Esophagus muscularis mucosa (tissue), 4 donors: ENCODE data around the gene PSMB7. TPM values are rescaled to one million over a fixed set of nuclear protein-coding genes. Genes with fewer than 3 reads are reported as not detected.

Experiments used
- DNase-seq: peaks from one replicate; pipeline ENCODE4 v3.0.0-alpha.2; 2017; ENCODE audit errors: extremely low spot score
- H3K27ac ChIP-seq, 4 donors: fragments of 200-600 bp; sonication (generic); replicated peaks in 1 of 4; 1 replicate in 3 of 4; 2 replicates in 1 of 4; pipeline ENCODE4 v1.5.1; 2016 to 2019; ENCODE audit warnings: mild to moderate bottlenecking in 1 of 4
- H3K27me3 ChIP-seq, 4 donors: fragments of 200-600 bp; sonication (generic); one replicate each; pipeline versions ENCODE4 v1.5.1 to v1.6.0; 2016 to 2019
- H3K36me3 ChIP-seq, 4 donors: fragments of 200-600 bp; sonication (generic); one replicate each; pipeline ENCODE4 v1.5.1; 2016 to 2019
- H3K4me1 ChIP-seq, 4 donors: fragments of 200-600 bp; sonication (generic); one replicate each; pipeline ENCODE4 v1.5.1; 2016 to 2019
- H3K4me3 ChIP-seq, 4 donors: fragments of 200-600 bp; sonication (generic); 1 replicate in 2 of 4; 2 replicates in 2 of 4; pipeline ENCODE4 v1.5.1; 2016 to 2019; ENCODE audit warnings: mild to moderate bottlenecking in 4 of 4, moderate library complexity in 1 of 4
- H3K9me3 ChIP-seq, 4 donors: fragments of 200-600 bp; sonication (generic); 1 replicate in 3 of 4; 2 replicates in 1 of 4; pipeline ENCODE4 v1.5.1; 2016 to 2019
- EP300 ChIP-seq: sonication (generic); formaldehyde crosslinking; IDR thresholded peaks from one replicate; pipeline ENCODE4 v1.6.1; 2017; ENCODE audit warnings: antibody characterized with exemption
- POLR2A ChIP-seq: fragments of 450-650 bp; IDR thresholded peaks from one replicate; pipeline ENCODE4 v1.6.1; 2017; ENCODE audit warnings: antibody characterized with exemption, moderate library complexity, mild to moderate bottlenecking, low read depth
- POLR2AphosphoS5 ChIP-seq, 2 donors: sonication (generic); formaldehyde crosslinking; IDR thresholded peaks; one replicate each; pipeline ENCODE4 v1.6.1; 2017; ENCODE audit warnings: antibody characterized with exemption in 2 of 2
- WGBS: methylation state at CpG from one replicate; pipeline ENCODE4 v1.1.5; 2018; 5-methylcytosine and 5-hydroxymethylcytosine counted together
- intact Hi-C: fragments of 100-400 bp; cut with DNase I; formaldehyde crosslinking; loops from one replicate; pipeline ENCODE4 v1.15.1; 2023
- total RNA-seq, 4 donors: library from RNA; depleted of rRNA; stranded (reverse); fragments of >200 nt; gene quantifications; one replicate each; pipeline versions ENCODE4 v1.1.0 to v1.2.1, GENCODE V29; 2016
- TF ChIP-seq, protein P1 (sequence below), 3 experiments: fragments of 200-600 bp in 2 of 3; fragments of 450-650 bp in 1 of 3; sonication (generic) in 2 of 3; IDR thresholded peaks; one replicate each; pipeline ENCODE4 v1.5.1; 2017 to 2019; ENCODE audit warnings: antibody characterized with exemption in 3 of 3, mild to moderate bottlenecking in 2 of 3, moderate library complexity in 1 of 3

PSMB7 gene
- total RNA-seq, 4 donors from 2014 or later: 105 to 124 (median 113) TPM

DNA sequence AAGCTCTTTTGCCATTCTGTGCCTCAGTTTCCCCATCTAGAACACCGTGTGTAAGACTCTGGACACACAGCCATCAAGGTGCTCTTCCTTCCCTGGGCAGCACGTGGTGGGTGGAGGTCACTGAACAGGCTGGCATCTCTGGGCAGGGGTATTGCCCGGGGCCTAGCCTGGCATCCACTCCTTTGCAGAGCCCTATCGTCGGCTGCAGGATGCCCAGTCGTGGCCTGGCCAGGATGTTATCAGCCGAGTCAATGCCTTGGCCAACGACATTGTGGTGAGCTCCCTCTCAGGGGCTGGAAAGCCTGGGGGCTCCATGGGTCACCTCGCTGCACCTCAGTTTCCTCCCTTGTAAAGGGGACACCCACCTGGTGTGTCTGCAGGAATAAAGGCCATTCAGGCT, 39.1 kb upstream of the PSMB7 start:
- no peak overlapping the region for H3K4me3 ChIP-seq
- H3K9me3 ChIP-seq: no peaks in the 10 kb centered on the region
- intact Hi-C loops: no loop called here
- peaks cover 0 to 66% (median 36%) of the 10 kb centered on the region in 4 donors for H3K27me3 ChIP-seq
- TF ChIP-seq, protein P1, sequence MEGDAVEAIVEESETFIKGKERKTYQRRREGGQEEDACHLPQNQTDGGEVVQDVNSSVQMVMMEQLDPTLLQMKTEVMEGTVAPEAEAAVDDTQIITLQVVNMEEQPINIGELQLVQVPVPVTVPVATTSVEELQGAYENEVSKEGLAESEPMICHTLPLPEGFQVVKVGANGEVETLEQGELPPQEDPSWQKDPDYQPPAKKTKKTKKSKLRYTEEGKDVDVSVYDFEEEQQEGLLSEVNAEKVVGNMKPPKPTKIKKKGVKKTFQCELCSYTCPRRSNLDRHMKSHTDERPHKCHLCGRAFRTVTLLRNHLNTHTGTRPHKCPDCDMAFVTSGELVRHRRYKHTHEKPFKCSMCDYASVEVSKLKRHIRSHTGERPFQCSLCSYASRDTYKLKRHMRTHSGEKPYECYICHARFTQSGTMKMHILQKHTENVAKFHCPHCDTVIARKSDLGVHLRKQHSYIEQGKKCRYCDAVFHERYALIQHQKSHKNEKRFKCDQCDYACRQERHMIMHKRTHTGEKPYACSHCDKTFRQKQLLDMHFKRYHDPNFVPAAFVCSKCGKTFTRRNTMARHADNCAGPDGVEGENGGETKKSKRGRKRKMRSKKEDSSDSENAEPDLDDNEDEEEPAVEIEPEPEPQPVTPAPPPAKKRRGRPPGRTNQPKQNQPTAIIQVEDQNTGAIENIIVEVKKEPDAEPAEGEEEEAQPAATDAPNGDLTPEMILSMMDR (IDR thresholded peaks at IDR 0.05): no peak
- TF ChIP-seq POLR2A (no peak), POLR2AphosphoS5 (IDR thresholded peaks at IDR 0.05) (no peak), EP300 (no peak)
- DNase-seq: no peak
- 55% methylated on average over 3 of the region's 9 CpGs for WGBS
- H3K36me3 ChIP-seq: no peaks in the 10 kb centered on the region
- H3K27ac ChIP-seq: no peak overlapping the region
- peaks cover 6 to 24% (median 20%) of the 10 kb centered on the region in 4 donors for H3K4me1 ChIP-seq

DNA sequence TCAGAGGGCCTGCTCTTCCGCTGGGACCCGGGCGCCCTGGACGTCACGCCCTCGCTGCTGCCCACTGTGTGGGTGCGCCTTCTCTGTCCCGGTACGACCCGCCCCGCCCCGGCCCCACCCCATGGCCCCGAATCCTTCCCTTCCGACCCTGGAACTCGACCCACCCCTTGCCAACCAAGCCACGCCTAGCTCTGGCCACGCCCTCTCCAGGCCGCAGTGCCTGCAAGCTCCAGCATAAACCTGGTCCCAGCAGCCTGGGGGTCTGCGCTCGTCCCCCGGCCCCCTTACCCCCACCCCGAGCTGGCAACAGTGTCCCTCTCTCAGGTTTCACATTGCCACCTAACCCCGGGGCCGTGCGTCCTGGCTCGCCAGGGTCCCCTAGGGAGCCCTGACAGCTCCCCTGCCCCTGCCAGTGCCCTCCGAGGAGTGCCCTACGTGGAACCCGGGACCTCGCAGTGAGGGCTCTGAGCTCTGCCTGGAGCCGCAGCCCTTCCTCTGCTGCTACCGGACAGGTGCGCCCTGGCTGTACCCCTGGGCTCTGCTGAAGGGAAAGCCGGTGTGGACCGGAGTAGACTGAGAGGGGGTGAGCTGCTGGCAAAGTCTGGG, 38.4 kb upstream of the PSMB7 start:
- peaks cover 6 to 24% (median 20%) of the 10 kb centered on the region in 4 donors for H3K4me1 ChIP-seq
- H3K9me3 ChIP-seq: no peaks in the 10 kb centered on the region
- H3K36me3 ChIP-seq: no peaks in the 10 kb centered on the region
- WGBS: 35% methylated on average over 18 of the region's 35 CpGs
- peak overlapping the region in 3 of 4 donors; percentile 14 to 27 (median 20) for H3K4me3 ChIP-seq
- TF ChIP-seq EP300 (no peak), POLR2AphosphoS5 (IDR thresholded peaks at IDR 0.05) (no peak), POLR2A (no peak)
- TF ChIP-seq, protein P1 (IDR thresholded peaks at IDR 0.05): no peak
- intact Hi-C loops: no loop called here
- no peak overlapping the region for H3K27ac ChIP-seq
- H3K27me3 ChIP-seq: peaks cover 0 to 71% (median 36%) of the 10 kb centered on the region in 4 donors
- DNase-seq: no peak

DNA sequence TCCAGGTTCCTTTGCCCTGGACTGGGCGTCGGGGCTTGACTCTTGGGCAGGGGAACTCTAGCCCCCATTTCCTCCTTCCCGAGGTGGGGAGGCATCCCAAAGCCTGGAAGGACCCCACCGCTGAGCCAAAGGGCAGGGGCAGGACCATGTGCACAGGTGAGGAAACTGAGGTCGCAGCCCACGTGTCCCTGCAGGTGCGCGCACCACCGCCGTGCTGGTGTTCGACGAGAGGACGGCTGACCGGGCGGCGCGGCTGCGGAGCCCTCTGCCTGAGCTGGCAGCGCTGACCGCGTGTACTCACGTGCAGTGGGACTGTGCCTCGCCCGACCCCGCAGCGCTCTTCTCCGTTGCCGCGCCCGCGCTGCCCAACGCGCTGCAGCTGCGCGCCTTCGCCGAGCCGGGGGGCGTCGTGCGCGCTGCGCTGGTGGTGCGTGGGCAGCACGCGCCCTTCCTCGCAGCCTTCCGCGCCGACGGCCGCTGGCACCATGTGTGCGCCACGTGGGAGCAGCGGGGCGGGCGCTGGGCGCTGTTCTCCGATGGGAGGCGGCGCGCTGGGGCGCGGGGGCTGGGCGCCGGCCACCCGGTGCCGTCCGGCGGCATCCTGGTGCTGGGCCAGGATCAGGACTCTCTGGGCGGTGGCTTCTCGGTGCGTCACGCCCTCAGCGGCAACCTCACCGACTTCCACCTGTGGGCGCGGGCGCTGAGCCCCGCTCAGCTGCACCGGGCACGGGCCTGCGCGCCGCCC, 37.8 kb upstream of the PSMB7 start:
- Histone ChIP-seq H3K36me3 (no peaks in the 10 kb centered on the region), H3K4me3 (peak overlapping the region in 3 of 4 donors; percentile 14 to 27 (median 20)), H3K27me3 (peaks cover 0 to 73% (median 36%) of the 10 kb centered on the region in 4 donors), H3K4me1 (peaks cover 6 to 24% (median 20%) of the 10 kb centered on the region in 4 donors), H3K9me3 (no peaks in the 10 kb centered on the region), H3K27ac (no peak overlapping the region)
- WGBS: 55% methylated on average over 8 of the region's 85 CpGs
- TF ChIP-seq POLR2A: no peak
- TF ChIP-seq, protein P1 (IDR thresholded peaks at IDR 0.05): no peak
- TF ChIP-seq POLR2AphosphoS5 (IDR thresholded peaks at IDR 0.05): no peak
- TF ChIP-seq EP300: no peak
- DNase-seq: no peak
- intact Hi-C loops: no loop called here

DNA sequence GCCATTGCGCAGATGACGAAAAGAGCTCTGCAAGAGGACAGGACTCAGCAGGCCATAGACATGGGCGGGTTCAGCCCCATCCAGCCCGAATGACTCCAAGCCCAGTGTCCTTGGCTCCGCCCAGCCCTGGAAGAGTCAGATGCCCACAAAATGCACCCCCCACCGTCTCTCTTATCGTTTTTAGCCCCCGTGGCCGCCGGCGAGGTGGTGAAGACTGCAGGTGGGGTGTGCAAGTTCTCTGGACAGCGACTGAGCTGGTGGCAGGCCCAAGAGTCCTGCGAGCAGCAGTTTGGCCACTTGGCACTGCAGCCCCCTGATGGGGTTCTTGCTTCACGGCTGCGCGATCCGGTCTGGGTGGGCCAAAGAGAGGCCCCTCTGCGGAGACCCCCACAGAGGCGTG, 37.1 kb upstream of the PSMB7 start:
- Histone ChIP-seq H3K27me3 (peaks cover 0 to 72% (median 36%) of the 10 kb centered on the region in 4 donors), H3K27ac (no peak overlapping the region), H3K4me1 (peaks cover 6 to 24% (median 20%) of the 10 kb centered on the region in 4 donors), H3K9me3 (no peaks in the 10 kb centered on the region), H3K4me3 (no peak overlapping the region), H3K36me3 (no peaks in the 10 kb centered on the region)
- 86% methylated on average over 19 of the region's 19 CpGs for WGBS
- intact Hi-C loops: no loop called here
- TF ChIP-seq EP300: no peak
- TF ChIP-seq, protein P1 (IDR thresholded peaks at IDR 0.05): no peak
- no peak for TF ChIP-seq POLR2AphosphoS5 (IDR thresholded peaks at IDR 0.05)
- no peak for TF ChIP-seq POLR2A
- DNase-seq: no peak
